Body of pancreas (tissue), 4 donors: ENCODE measurements around the gene DNASE1L2.

Experiments used
- CTCF ChIP-seq, 7 experiments: fragments of 450-650 bp in 4 of 7; fragments of 200-600 bp in 3 of 7; sonication (generic) in 3 of 7; IDR thresholded peaks; one replicate each; pipeline ENCODE4 v1.5.1; 2016 to 2019; ENCODE audit warnings: antibody characterized with exemption in 7 of 7
- POLR2A ChIP-seq, 3 donors: fragments of 450-650 bp; IDR thresholded peaks; one replicate each; pipeline ENCODE4 v1.6.1; 2016; ENCODE audit warnings: antibody characterized with exemption in 3 of 3, mild to moderate bottlenecking in 2 of 3

- no peak for TF ChIP-seq CTCF (IDR thresholded peaks at IDR 0.05)
- no peak for TF ChIP-seq POLR2A (IDR thresholded peaks at IDR 0.05)
These were observed 29.3 kb upstream of the DNASE1L2 start for GRCh38 chr16:2206780-2207433.
